ENCODE measurements around the gene GNAZ. TPM values are rescaled to one million over a fixed set of nuclear protein-coding genes. Genes with fewer than 3 reads are reported as not detected.

GNAZ gene
- total RNA-seq, 2 donors from 2014 or later, result 2.6 to 2.8 TPM

DNA sequence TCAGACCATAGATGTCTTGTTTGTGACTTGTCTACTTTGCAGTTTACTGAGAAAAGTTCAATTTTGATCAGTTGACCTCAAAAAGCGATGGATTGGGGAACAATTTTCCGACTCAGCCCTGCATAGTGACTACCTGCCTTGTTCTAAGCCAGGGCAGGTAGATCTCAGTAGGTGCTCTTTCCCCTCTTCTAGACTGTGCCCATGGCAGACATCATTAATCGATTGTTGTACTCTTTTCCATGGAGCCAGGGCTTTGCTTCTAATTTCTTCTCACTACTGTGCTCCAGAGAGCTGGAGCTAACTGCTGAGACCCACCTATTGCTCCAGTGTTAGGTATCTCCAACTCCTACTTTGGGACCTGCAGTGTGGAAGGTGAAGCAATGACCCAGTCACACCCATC, 84.8 kb downstream of the GNAZ start:
- DNase-seq (no peak), ATAC-seq (no peak)
- intact Hi-C loops (cut with DNase I), result no loop called here

DNA sequence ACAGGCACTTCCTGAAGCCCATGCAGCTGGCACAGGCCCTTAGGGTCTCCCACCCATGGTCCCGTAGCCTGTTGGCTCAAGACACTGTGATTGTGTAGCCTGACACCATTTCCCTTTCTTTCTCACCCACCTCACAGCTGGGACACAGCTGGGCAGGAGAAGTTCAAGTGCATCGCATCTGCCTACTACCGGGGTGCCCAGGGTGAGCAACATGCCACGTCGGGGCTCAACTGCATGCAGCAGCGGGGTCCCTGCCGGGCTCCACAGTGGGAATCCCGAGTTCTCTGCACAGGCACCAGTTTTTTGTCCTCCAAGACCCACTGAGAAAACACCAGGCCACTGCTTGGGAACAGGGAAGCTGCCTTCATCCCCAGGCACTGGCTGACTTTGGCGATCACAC, 85.5 kb downstream of the GNAZ start:
- ATAC-seq, result no peak
- intact Hi-C loops (cut with DNase I), result no loop called here
- DNase-seq, result no peak

- intact Hi-C loops (cut with DNase I), result no loop called here
- ATAC-seq (no peak), DNase-seq (no peak)
Measured at GRCh38 chr22:23156286-23156685, 86.0 kb downstream of the GNAZ start.

GRCh38 chr22:23157560-23158515, 87.5 kb downstream of the GNAZ start:
- DNase-seq (no peak), ATAC-seq (no peak)
- intact Hi-C loops (cut with DNase I), result no loop called here

DNA sequence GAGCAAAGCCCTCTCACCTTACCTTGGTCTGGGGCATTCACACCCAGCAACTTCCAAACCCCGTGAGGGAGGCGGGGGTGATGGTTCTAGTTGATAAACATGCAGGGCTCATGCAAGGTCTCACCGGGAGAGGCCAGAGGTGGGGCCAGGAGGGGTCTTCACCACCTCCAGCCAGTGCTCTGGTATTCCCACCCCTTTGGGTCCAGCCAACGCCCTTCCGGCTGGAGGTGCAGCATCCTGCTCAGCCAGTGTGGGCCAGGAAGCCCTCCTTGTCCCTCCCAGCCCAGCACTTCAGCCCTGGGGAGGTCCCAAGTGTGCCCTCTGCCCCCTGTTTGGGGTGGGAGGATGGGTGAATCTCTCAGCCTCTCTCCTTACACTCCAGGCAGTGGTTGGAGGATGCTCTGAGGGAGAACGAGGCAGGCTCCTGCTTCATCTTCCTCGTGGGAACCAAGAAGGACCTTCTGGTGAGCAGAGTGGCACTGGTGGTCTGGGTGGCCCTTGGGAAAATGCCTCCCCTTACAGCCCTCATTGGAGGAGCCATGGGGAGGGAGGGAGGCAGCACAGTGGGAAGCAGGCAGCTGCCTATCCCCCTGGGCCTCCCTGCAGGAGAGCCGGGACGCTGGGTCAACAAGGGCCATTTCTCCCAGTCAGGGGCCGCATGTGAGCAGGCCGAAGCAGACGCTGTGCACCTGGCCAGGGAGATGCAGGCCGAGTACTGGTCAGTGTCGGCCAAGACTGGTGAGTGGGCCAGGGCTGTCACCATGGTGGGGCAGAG, 88.4 kb downstream of the GNAZ start:
- ATAC-seq (no peak), DNase-seq (no peak)
- intact Hi-C loops (cut with DNase I), result no loop called here

DNA sequence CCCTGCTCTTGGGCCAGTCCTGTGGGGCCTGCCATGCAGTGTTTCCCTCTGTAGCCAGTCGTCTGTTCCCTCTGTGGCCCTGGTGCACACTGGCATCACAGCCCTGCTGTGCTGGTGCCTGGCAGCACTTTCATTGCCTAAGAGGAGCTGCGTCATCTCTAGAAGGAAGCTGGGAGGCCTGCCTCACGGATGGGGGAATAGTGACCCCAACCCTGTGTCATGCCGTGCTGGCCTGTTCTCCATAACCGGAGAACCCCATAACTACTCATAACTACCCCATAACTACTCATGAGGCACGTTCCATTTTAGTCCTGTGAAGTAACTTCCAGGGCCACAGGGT, 88.9 kb downstream of the GNAZ start:
- no peak for ATAC-seq
- intact Hi-C loops (cut with DNase I), result no loop called here
- no peak for DNase-seq

DNA sequence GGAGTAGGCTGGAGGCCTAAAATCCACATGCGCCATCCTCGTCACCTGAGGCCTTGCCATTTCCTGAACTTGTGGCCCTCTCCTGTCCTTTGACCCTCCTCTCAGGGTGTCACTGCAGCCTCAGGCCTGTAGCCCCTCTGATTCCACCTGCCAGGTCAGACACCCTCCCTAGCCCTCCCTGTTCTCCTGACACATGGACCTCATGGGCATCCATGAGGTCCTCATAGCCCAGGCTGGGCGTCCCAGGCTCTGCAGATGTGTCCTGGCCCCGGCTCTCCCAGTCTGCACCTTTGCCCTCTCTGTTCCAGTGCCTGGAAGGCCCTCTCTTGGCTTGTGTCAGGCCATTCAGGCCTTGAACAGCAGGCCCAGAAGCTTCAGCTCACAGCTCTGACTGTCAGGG, 90.7 kb downstream of the GNAZ start:
- ATAC-seq, result no peak
- intact Hi-C loops (cut with DNase I), result no loop called here
- no peak for DNase-seq

DNA sequence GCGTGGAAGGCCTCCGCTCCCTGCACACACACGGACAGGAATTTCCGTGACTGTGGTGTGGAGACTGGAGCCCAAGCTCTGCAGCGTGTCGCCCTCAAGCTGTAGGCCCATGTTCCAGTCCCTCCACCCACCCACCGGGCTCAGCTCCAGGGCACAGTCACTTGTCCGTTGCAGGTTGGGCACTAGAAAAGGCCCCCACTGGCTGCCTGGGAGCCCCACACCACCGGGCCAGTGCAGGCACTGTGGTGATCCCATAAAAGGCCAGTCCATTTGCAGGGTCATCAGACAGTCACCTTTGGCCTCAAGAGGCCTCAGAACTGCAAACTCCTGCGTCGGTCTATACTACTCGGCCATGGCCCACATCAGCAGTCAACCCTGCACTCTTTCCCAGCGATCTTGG, 91.3 kb downstream of the GNAZ start:
- DNase-seq (no peak), ATAC-seq (no peak)
- intact Hi-C loops (cut with DNase I), result no loop called here

DNA sequence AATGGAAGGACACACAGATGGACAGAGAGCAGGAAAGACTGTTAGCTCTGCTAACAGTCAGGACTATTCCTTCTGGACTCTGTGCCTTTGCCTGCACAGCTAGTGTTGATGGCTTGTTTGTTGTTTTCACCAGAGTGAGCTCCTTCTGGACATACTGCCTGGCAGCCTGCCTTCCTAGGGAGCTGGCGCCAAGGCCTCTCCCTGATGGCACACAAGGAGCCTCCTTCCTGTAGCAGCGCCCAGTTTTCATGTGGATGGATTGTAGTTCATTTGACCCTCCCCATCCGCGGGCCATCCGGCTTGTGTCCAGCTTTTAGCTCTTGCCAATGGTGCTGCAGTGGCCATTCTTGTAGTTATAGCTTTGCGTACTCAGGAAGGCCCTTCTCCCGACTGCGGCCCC, 93.3 kb downstream of the GNAZ start:
- intact Hi-C loops (cut with DNase I), result no loop called here
- ATAC-seq (peak; percentile 36 to 71), DNase-seq (no peak)

GRCh38 chr22:23164091-23164490, 93.8 kb downstream of the GNAZ start:
- DNase-seq (no peak), ATAC-seq (no peak)
- intact Hi-C loops (cut with DNase I), result no loop called here

GRCh38 chr22:23166042-23166831, 95.9 kb downstream of the GNAZ start:
- intact Hi-C loops (cut with DNase I), result no loop called here
- DNase-seq (no peak), ATAC-seq (no peak)

- ATAC-seq (no peak), DNase-seq (no peak)
- intact Hi-C loops (cut with DNase I), result no loop called here
Measured at GRCh38 chr22:23166841-23167616, 96.7 kb downstream of the GNAZ start.

DNA sequence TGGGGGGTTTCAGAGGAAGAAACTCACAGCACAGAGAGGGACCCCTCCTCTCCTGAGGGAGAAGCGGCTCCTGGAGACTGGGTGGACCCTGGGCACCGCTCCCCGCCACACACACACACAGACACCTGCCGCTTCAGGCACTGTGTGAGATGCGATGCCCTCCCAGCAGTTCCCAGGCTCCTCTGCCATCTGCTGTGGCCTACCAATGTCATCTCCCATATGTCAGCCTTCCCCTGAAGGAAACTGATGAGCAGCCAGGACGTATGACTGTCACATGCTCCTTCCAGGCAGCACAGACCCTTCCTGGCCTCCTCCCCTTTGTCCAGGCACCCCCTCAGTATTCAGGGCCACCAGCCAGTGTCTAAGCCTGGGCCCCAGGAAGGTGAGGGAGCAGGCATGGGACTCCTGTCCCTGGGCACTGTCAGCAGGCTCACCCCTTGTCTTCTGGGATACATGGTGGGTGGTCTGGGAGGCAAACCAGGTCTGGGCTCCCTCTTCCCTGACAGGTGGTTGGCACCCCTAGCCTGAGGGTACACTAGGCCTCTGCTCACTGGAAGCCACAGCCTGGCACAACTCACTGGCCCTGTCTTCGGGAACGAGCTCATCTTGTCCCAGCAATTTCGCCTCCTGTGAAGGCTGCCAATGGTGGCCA, 98.2 kb downstream of the GNAZ start:
- ATAC-seq, result no peak
- DNase-seq, result no peak
- intact Hi-C loops (cut with DNase I), result no loop called here

- no peak for ATAC-seq
- DNase-seq, result no peak
- intact Hi-C loops (cut with DNase I), result no loop called here
Measured at GRCh38 chr22:23169043-23169406, 98.7 kb downstream of the GNAZ start.

Other genes starting within 250 kb of the GNAZ start
- under 1 TPM; 0.58 to 0.77 TPM for gene IGLL5, start 182.7 kb upstream of the GNAZ start, total RNA-seq
- gene RSPH14, start 71.5 kb downstream of the GNAZ start, total RNA-seq, result not detected
- 1 to 10 TPM; 1.0 to 1.3 TPM for gene RAB36, start 75.0 kb downstream of the GNAZ start, total RNA-seq
- gene BCR, start 110.0 kb downstream of the GNAZ start, total RNA-seq, result 10 to 100 TPM; 28.0 to 47.1 TPM

All from left cardiac atrium (tissue), 4 donors.